H9 (cell line): Measurements from ENCODE around the gene FGF4. TPM values are rescaled to one million over a fixed set of nuclear protein-coding genes. Genes with fewer than 3 reads are reported as not detected.

Experiments used
- DNase-seq: peaks from one replicate; pipeline ENCODE4 v3.0.0-alpha.2; 2017
- H2AFZ ChIP-seq: one replicate; pipeline ENCODE4 v1.6.1; 2013; ENCODE audit warnings: mild to moderate bottlenecking, low read length, control low read depth, moderate library complexity
- H2AK5ac ChIP-seq: 2 replicates; pipeline ENCODE4 v1.6.1; 2013; ENCODE audit warnings: low read length, control low read depth, mixed read lengths; ENCODE audit not compliant: insufficient read length
- H2BK120ac ChIP-seq: one replicate; pipeline ENCODE4 v1.6.1; 2013; ENCODE audit warnings: low read depth, mild to moderate bottlenecking, low read length, control low read depth, inconsistent platforms; ENCODE audit not compliant: poor library complexity, severe bottlenecking
- H2BK12ac ChIP-seq: 2 replicates; pipeline ENCODE4 v1.6.1; 2013; ENCODE audit warnings: low read length, control low read depth, mixed read lengths, low read depth; ENCODE audit not compliant: insufficient read length
- H2BK15ac ChIP-seq: 2 replicates; pipeline ENCODE4 v1.6.1; 2013; ENCODE audit warnings: low read depth, low read length, control low read depth
- H2BK20ac ChIP-seq: one replicate; pipeline ENCODE4 v1.6.1; 2013; ENCODE audit warnings: low read depth, mild to moderate bottlenecking, low read length, control low read depth, inconsistent platforms; ENCODE audit not compliant: poor library complexity, severe bottlenecking
- H2BK5ac ChIP-seq: 2 replicates; pipeline ENCODE4 v1.6.1; 2013; ENCODE audit warnings: low read length, control low read depth, mixed read lengths; ENCODE audit not compliant: insufficient read length
- H3K14ac ChIP-seq: 2 replicates; pipeline ENCODE4 v1.6.1; 2013; ENCODE audit warnings: low read length, control low read depth; ENCODE audit not compliant: insufficient read depth
- H3K18ac ChIP-seq: 2 replicates; pipeline ENCODE4 v1.6.1; 2013; ENCODE audit warnings: low read depth, mild to moderate bottlenecking, mixed read lengths, low read length, control low read depth; ENCODE audit not compliant: insufficient read length
- H3K23ac ChIP-seq: 2 replicates; pipeline ENCODE4 v1.6.1; 2013; ENCODE audit warnings: low read length, control low read depth, mixed read lengths, low read depth; ENCODE audit not compliant: insufficient read length
- H3K23me2 ChIP-seq: 2 replicates; pipeline ENCODE4 v1.6.1; 2013; ENCODE audit warnings: low read depth, mild to moderate bottlenecking, mixed read lengths, low read length, control low read depth; ENCODE audit not compliant: insufficient read length, poor library complexity, severe bottlenecking
- H3K27ac ChIP-seq: 2 replicates; pipeline ENCODE4 v1.5.1; 2013; ENCODE audit warnings: low read length, control low read depth, mixed read lengths, low read depth; ENCODE audit not compliant: insufficient read length
- H3K27me3 ChIP-seq: 2 replicates; pipeline ENCODE4 v1.6.1; 2013; ENCODE audit warnings: low read length, control low read depth, inconsistent platforms; ENCODE audit not compliant: insufficient read depth
- H3K4ac ChIP-seq: 2 replicates; pipeline ENCODE4 v1.6.1; 2013; ENCODE audit warnings: low read depth, mild to moderate bottlenecking, control low read depth, inconsistent platforms, low read length, moderate library complexity
- H3K4me1 ChIP-seq: 2 replicates; pipeline ENCODE4 v1.6.1; 2013; ENCODE audit warnings: low read length, control low read depth, inconsistent platforms; ENCODE audit not compliant: insufficient read depth
- H3K4me2 ChIP-seq: 2 replicates; pipeline ENCODE4 v1.6.1; 2013; ENCODE audit warnings: low read length, control low read depth, mixed read lengths; ENCODE audit not compliant: insufficient read length, insufficient read depth
- H3K56ac ChIP-seq: 2 replicates; pipeline ENCODE4 v1.6.1; 2013; ENCODE audit warnings: low read depth, mild to moderate bottlenecking, mixed read lengths, low read length, control low read depth; ENCODE audit not compliant: insufficient read length
- H3K79me1 ChIP-seq: 2 replicates; pipeline ENCODE4 v1.6.1; 2013; ENCODE audit warnings: low read depth, mild to moderate bottlenecking, moderate library complexity, low read length, control low read depth, inconsistent platforms; ENCODE audit not compliant: insufficient read depth, poor library complexity, severe bottlenecking
- H3K79me2 ChIP-seq: 2 replicates; pipeline ENCODE4 v1.6.1; 2013; ENCODE audit warnings: low read length, control low read depth, inconsistent platforms; ENCODE audit not compliant: insufficient read depth
- H3K9ac ChIP-seq: 2 replicates; pipeline ENCODE4 v1.6.1; 2013; ENCODE audit warnings: low read length, control low read depth, mixed read lengths; ENCODE audit not compliant: insufficient read length; ENCODE audit errors: extremely low read depth
- H3K9me3 ChIP-seq: one replicate; pipeline ENCODE4 v1.6.1; 2013; ENCODE audit warnings: low read depth, low read length, inconsistent platforms; ENCODE audit not compliant: control insufficient read depth
- H3T11ph ChIP-seq: one replicate; pipeline ENCODE4 v1.6.1; 2013; ENCODE audit warnings: mild to moderate bottlenecking, low read length, control low read depth, inconsistent platforms
- H4K20me1 ChIP-seq: one replicate; pipeline ENCODE4 v1.6.1; 2013; ENCODE audit not compliant: control insufficient read depth, insufficient read length, insufficient read depth
- H4K5ac ChIP-seq: 2 replicates; pipeline ENCODE4 v1.6.1; 2013; ENCODE audit warnings: low read depth, mild to moderate bottlenecking, mixed read lengths, low read length, control low read depth; ENCODE audit not compliant: insufficient read length
- H4K8ac ChIP-seq: replicated peaks from 2 replicates; pipeline ENCODE4 v1.6.1; 2013; ENCODE audit warnings: low read length, control low read depth, mixed read lengths, low read depth; ENCODE audit not compliant: insufficient read length
- H4K91ac ChIP-seq: 2 replicates; pipeline ENCODE4 v1.6.1; 2013; ENCODE audit warnings: low read depth, mild to moderate bottlenecking, moderate library complexity, mixed read lengths, low read length, control low read depth; ENCODE audit not compliant: insufficient read length
- H3K27ac Mint-ChIP-seq, 3 experiments: 2 replicates in 2 of 3; 3 replicates in 1 of 3; pipeline ENCODE4 v1.8.0; 2020 to 2021; ENCODE audit warnings: mixed read lengths in 3 of 3, mild to moderate bottlenecking in 1 of 3, moderate library complexity in 1 of 3
- H3K27me3 Mint-ChIP-seq: 2 replicates; pipeline ENCODE4 v1.8.0; 2021; ENCODE audit warnings: low read depth, mild to moderate bottlenecking, moderate library complexity, mixed read lengths
- H3K36me3 Mint-ChIP-seq, 3 experiments: 2 replicates in 2 of 3; 3 replicates in 1 of 3; pipeline ENCODE4 v1.8.0; 2020 to 2021; ENCODE audit warnings: low read depth in 3 of 3, mixed read lengths in 3 of 3; ENCODE audit not compliant: insufficient read depth in 1 of 3
- H3K4me1 Mint-ChIP-seq, 2 experiments: 2 replicates each; pipeline ENCODE4 v1.8.0; 2020; ENCODE audit warnings: mixed read lengths in 2 of 2
- H3K4me3 Mint-ChIP-seq, 2 experiments: 2 replicates in 1 of 2; 3 replicates in 1 of 2; pipeline ENCODE4 v1.8.0; 2020 to 2021; ENCODE audit warnings: mild to moderate bottlenecking in 2 of 2, mixed read lengths in 2 of 2, moderate library complexity in 1 of 2
- H3K9me3 Mint-ChIP-seq, 2 experiments: 2 replicates in 1 of 2; 3 replicates in 1 of 2; pipeline ENCODE4 v1.8.0; 2020; ENCODE audit warnings: mild to moderate bottlenecking in 2 of 2, mixed read lengths in 2 of 2, moderate library complexity in 1 of 2
- WGBS: extraction: QIAGEN DNeasy Blood & Tissue Kit; methylation state at CpG from one replicate; pipeline ENCODE4 v1.1.7; 2013; ENCODE audit warnings: missing lambda C conversion rate, low lambda C conversion rate, mixed read lengths; ENCODE audit not compliant: insufficient read length; ENCODE audit errors: extremely low coverage; 5-methylcytosine and 5-hydroxymethylcytosine counted together
- total RNA-seq: library from RNA; stranded (reverse); gene quantifications from 2 replicates; pipeline ENCODE4 v1.2.1, GENCODE V29; 2021
- TF ChIP-seq, protein P1 (sequence below): fragments of 200-600 bp; sonication (generic); conservative IDR thresholded peaks from 3 replicates; pipeline ENCODE4 v1.8.0; 2021; ENCODE audit warnings: antibody characterized with exemption, mild to moderate bottlenecking

Gene FGF4
- total RNA-seq, 1 experiment from 2014 or later, result 0.68 TPM

DNA sequence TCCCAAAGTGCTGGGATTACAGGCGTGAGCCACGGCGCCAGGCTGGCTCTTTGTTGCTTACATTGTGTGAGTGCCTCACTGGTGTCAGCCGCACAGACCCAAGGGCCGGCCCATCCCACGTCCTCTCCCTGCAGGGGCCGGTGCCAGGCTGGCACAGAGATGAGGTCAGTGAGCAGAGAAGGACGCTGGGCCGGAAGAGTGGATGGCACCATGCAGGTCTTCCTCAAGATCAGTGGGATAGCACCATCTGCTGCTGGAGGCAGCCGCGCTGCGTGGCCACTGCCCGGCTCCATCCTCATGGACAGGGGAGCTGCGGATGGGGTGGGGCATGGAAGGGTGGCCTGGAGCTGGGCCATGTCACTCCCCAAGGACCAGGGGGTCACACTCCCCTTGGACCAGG is 22.0 kb upstream of the FGF4 start:
- Histone ChIP-seq H3K23me2 (peaks cover 4% of the 10 kb centered on the region), H2AK5ac (no peak overlapping the region), H3K4me1 (no peaks in the 10 kb centered on the region), H4K8ac (no peak overlapping the region), H3T11ph (no peak overlapping the region), H3K56ac (no peak overlapping the region), H3K18ac (no peak overlapping the region), H3K4ac (no peak overlapping the region), H2BK15ac (no peak overlapping the region), H2BK5ac (no peak overlapping the region), H3K27me3 (no peaks in the 10 kb centered on the region), H2BK20ac (no peak overlapping the region), H2AFZ (no peak overlapping the region), H4K20me1 (no peaks in the 10 kb centered on the region), H4K91ac (no peak overlapping the region), H3K4me2 (no peak overlapping the region), H3K79me1 (no peaks in the 10 kb centered on the region), H2BK120ac (no peak overlapping the region), H3K9me3 (no peaks in the 10 kb centered on the region), H3K27ac (no peak overlapping the region), H3K23ac (no peak overlapping the region), H3K9ac (no peak overlapping the region), H4K5ac (no peak overlapping the region), H3K79me2 (no peaks in the 10 kb centered on the region), H2BK12ac (no peak overlapping the region), H3K14ac (no peak overlapping the region; the same call in 1 of the 2 replicates)
- TF ChIP-seq, protein P1, sequence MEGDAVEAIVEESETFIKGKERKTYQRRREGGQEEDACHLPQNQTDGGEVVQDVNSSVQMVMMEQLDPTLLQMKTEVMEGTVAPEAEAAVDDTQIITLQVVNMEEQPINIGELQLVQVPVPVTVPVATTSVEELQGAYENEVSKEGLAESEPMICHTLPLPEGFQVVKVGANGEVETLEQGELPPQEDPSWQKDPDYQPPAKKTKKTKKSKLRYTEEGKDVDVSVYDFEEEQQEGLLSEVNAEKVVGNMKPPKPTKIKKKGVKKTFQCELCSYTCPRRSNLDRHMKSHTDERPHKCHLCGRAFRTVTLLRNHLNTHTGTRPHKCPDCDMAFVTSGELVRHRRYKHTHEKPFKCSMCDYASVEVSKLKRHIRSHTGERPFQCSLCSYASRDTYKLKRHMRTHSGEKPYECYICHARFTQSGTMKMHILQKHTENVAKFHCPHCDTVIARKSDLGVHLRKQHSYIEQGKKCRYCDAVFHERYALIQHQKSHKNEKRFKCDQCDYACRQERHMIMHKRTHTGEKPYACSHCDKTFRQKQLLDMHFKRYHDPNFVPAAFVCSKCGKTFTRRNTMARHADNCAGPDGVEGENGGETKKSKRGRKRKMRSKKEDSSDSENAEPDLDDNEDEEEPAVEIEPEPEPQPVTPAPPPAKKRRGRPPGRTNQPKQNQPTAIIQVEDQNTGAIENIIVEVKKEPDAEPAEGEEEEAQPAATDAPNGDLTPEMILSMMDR, result peak; percentile 22; the same call in 1 of the 3 replicates
- Mint-ChIP-seq H3K9me3 (peaks cover 3 to 6% of the 10 kb centered on the region in 2 experiments; a peak in 3 of 5 replicates), H3K4me1 (peaks cover 0 to 8% of the 10 kb centered on the region in 2 experiments; a peak in 1 of 4 replicates), H3K27ac (no peak overlapping the region), H3K4me3 (no peak overlapping the region), H3K36me3 (peaks cover 0 to 5% (median 1%) of the 10 kb centered on the region in 3 experiments; a peak in 3 of 7 replicates), H3K27me3 (peaks cover 5% of the 10 kb centered on the region)
- DNase-seq, result no peak
- no CpG with 5 or more reads among the region's 14 CpGs for WGBS
